ENCODE results near the gene C10orf88. TPM values are rescaled to one million over a fixed set of nuclear protein-coding genes. Genes with fewer than 3 reads are reported as not detected.
"Not testable (repeated sequence)": the region's sequence is repeated elsewhere in the genome, so short reads cannot be mapped to it uniquely, and the experiment has no call there.

The C10orf88 gene
- total and polyA plus RNA-seq, 8 donors, result 1.7 to 17.1 (median 3.6) TPM

- H3K4me1 ChIP-seq, result peaks cover 0 to 4% (median 0%) of the 10 kb centered on the region in 4 donors
- DNase-seq, result no peak
- 93 to 100% (median 100%) methylated on average over 1 of the region's 1 CpG for WGBS, 5 donors
- no peaks in the 10 kb centered on the region for H3K27me3 ChIP-seq
- no peak overlapping the region for H3K27ac ChIP-seq
- intact Hi-C loops (cut with DNase I; ENCODE audit: low total_unique reads), result no loop called here
- peaks cover 0 to 12% (median 3%) of the 10 kb centered on the region in 4 donors for H3K36me3 ChIP-seq
- H3K4me3 ChIP-seq, result no peak overlapping the region
- TF ChIP-seq CTCF (IDR thresholded peaks at IDR 0.05) (no peak), POLR2A (IDR thresholded peaks at IDR 0.05) (no peak), POLR2AphosphoS5 (IDR thresholded peaks at IDR 0.05) (no peak), EP300 (IDR thresholded peaks at IDR 0.05) (no peak)
- H3K9me3 ChIP-seq, result no peaks in the 10 kb centered on the region
These were observed 23.9 kb downstream of the C10orf88 start for GRCh38 chr10:122930140-122930539.

GRCh38 chr10:122915700-122916099 lies 38.3 kb downstream of the C10orf88 start:
- no peaks in the 10 kb centered on the region for H3K27me3 ChIP-seq
- no peak overlapping the region for H3K4me3 ChIP-seq
- TF ChIP-seq EP300 (IDR thresholded peaks at IDR 0.05) (no peak), POLR2A (IDR thresholded peaks at IDR 0.05) (no peak), CTCF (IDR thresholded peaks at IDR 0.05) (no peak), POLR2AphosphoS5 (IDR thresholded peaks at IDR 0.05) (no peak)
- no peaks in the 10 kb centered on the region for H3K4me1 ChIP-seq
- no peaks in the 10 kb centered on the region for H3K9me3 ChIP-seq
- H3K36me3 ChIP-seq, result no peaks in the 10 kb centered on the region
- DNase-seq, result no peak
- 55 to 81% (median 67%) methylated on average over 2 of the region's 2 CpGs for WGBS, 5 donors
- intact Hi-C loops (cut with DNase I; ENCODE audit: low total_unique reads), result no loop called here
- no peak overlapping the region for H3K27ac ChIP-seq

GRCh38 chr10:122911889-122912484 lies 42.0 kb downstream of the C10orf88 start:
- no peak overlapping the region for H3K4me3 ChIP-seq
- no peak overlapping the region for H3K27ac ChIP-seq
- 27 to 34% (median 29%) methylated on average over 5 of the region's 5 CpGs for WGBS, 5 donors
- peak; percentile 37 to 77 for DNase-seq
- TF ChIP-seq POLR2AphosphoS5 (IDR thresholded peaks at IDR 0.05), result no peak
- no peak for TF ChIP-seq EP300 (IDR thresholded peaks at IDR 0.05)
- TF ChIP-seq CTCF (IDR thresholded peaks at IDR 0.05), result no peak
- TF ChIP-seq POLR2A (IDR thresholded peaks at IDR 0.05), result no peak
- no peaks in the 10 kb centered on the region for H3K4me1 ChIP-seq
- H3K36me3 ChIP-seq, result no peaks in the 10 kb centered on the region
- H3K27me3 ChIP-seq, result no peaks in the 10 kb centered on the region
- H3K9me3 ChIP-seq, result no peaks in the 10 kb centered on the region
- intact Hi-C loops (cut with DNase I; ENCODE audit: low total_unique reads), result no loop called here

GRCh38 chr10:122910310-122910709 lies 43.7 kb downstream of the C10orf88 start, which contains the start of gene FAM24A:
Gene FAM24A (plus strand): TSS chr10:122910610. CDS start chr10:122911635, 1,025 bp downstream.
- TF ChIP-seq POLR2AphosphoS5 (IDR thresholded peaks at IDR 0.05), result no peak
- TF ChIP-seq EP300 (IDR thresholded peaks at IDR 0.05), result no peak
- TF ChIP-seq POLR2A (IDR thresholded peaks at IDR 0.05), result no peak
- TF ChIP-seq CTCF (IDR thresholded peaks at IDR 0.05), result no peak
- Histone ChIP-seq H3K4me1 (no peaks in the 10 kb centered on the region), H3K27me3 (no peaks in the 10 kb centered on the region), H3K9me3 (no peaks in the 10 kb centered on the region), H3K4me3 (no peak within 1 kb of the TSS), H3K36me3 (no peaks in the 10 kb centered on the region), H3K27ac (no peak within 1 kb of the TSS)
- WGBS, 5 donors, result 53 to 78% (median 68%) methylated on average over 1 of the region's 1 CpG
- DNase-seq, result no peak
- intact Hi-C loops (cut with DNase I; ENCODE audit: low total_unique reads), result no loop called here

- not testable (repeated sequence) for H3K9me3 ChIP-seq
- WGBS, 5 donors, result 75 to 80% (median 77%) methylated on average over 4 of the region's 4 CpGs
These were observed 50.2 kb downstream of the C10orf88 start for GRCh38 chr10:122903861-122904260.

More at GRCh38 chr10:122903861-122904260, 50.2 kb downstream of the C10orf88 start:
- intact Hi-C loops (cut with DNase I; ENCODE audit: low total_unique reads); DNase-seq; H3K27me3 ChIP-seq; H3K36me3 ChIP-seq; H3K4me3 ChIP-seq; H3K4me1 ChIP-seq; H3K27ac ChIP-seq: not testable (repeated sequence)
